Gastroesophageal sphincter (tissue), 4 donors: ENCODE measurements around the gene MAN1C1. TPM values are rescaled to one million over a fixed set of nuclear protein-coding genes. Genes with fewer than 3 reads are reported as not detected.

ENCODE experiments used
- ATAC-seq: fragments of 150-250 bp; one replicate; pipeline ENCODE4 v1.9.1; 2016; ENCODE audit warnings: mild to moderate bottlenecking, moderate library complexity
- H3K27ac ChIP-seq, 4 donors: fragments of 200-600 bp; sonication (generic) in 3 of 4; 1 replicate in 3 of 4; 2 replicates in 1 of 4; pipeline ENCODE4 v1.5.1; 2016 to 2019
- H3K27me3 ChIP-seq: fragments of 200-600 bp; sonication (generic); one replicate; pipeline ENCODE4 v1.5.1; 2019
- H3K36me3 ChIP-seq, 2 donors: fragments of 200-600 bp; sonication (generic); one replicate each; pipeline ENCODE4 v1.5.1; 2019; ENCODE audit warnings: control low read depth in 1 of 2
- H3K4me1 ChIP-seq, 3 donors: fragments of 200-600 bp; sonication (generic); 1 replicate in 2 of 3; 2 replicates in 1 of 3; pipeline ENCODE4 v1.5.1; 2016 to 2019; ENCODE audit warnings: control low read depth in 2 of 3
- H3K4me3 ChIP-seq, 2 donors: fragments of 200-600 bp; sonication (generic); one replicate each; pipeline ENCODE4 v1.5.1; 2019; ENCODE audit warnings: mild to moderate bottlenecking in 1 of 2, moderate library complexity in 1 of 2
- H3K9me3 ChIP-seq, 3 donors: fragments of 200-600 bp; sonication (generic); one replicate each; pipeline ENCODE4 v1.5.1; 2017 to 2019; ENCODE audit warnings: control low read depth in 2 of 3
- CTCF ChIP-seq, 4 experiments: fragments of 200-600 bp in 2 of 4; fragments of 450-650 bp in 2 of 4; sonication (generic) in 1 of 4; IDR thresholded peaks; one replicate each; pipeline ENCODE4 v1.5.1; 2017 to 2019; ENCODE audit warnings: antibody characterized with exemption in 4 of 4, mild to moderate bottlenecking in 2 of 4, moderate library complexity in 2 of 4
- EP300 ChIP-seq: sonication (generic); formaldehyde crosslinking; IDR thresholded peaks from one replicate; pipeline ENCODE4 v1.6.1; 2017; ENCODE audit warnings: antibody characterized with exemption, mild to moderate bottlenecking
- POLR2A ChIP-seq, 2 donors: fragments of 450-650 bp; IDR thresholded peaks; one replicate each; pipeline ENCODE4 v1.6.1; 2017; ENCODE audit warnings: antibody characterized with exemption in 2 of 2, mild to moderate bottlenecking in 2 of 2, moderate library complexity in 1 of 2
- POLR2AphosphoS5 ChIP-seq: sonication (generic); formaldehyde crosslinking; IDR thresholded peaks from one replicate; pipeline ENCODE4 v1.6.1; 2017; ENCODE audit warnings: antibody characterized with exemption
- WGBS, 2 donors: methylation state at CpG; one replicate each; pipeline ENCODE4 v1.1.5; 2018; ENCODE audit warnings: low coverage in 1 of 2; 5-methylcytosine and 5-hydroxymethylcytosine counted together
- total RNA-seq, 4 donors: library from RNA; depleted of rRNA; stranded (reverse); fragments of >200 nt; gene quantifications; one replicate each; pipeline ENCODE4 v1.1.0, GENCODE V29; 2016

MAN1C1 gene
- total RNA-seq, 4 donors from 2014 or later = 20.0 to 38.1 (median 27.8) TPM

- no peak for TF ChIP-seq POLR2A (IDR thresholded peaks at IDR 0.05)
- TF ChIP-seq POLR2AphosphoS5 = peak; percentile 26
- no peak for TF ChIP-seq CTCF (IDR thresholded peaks at IDR 0.05)
- peaks cover 0 to 89% (median 31%) of the 10 kb centered on the region in 3 donors for H3K4me1 ChIP-seq
- ATAC-seq = no peak
These were observed 187.8 kb downstream of the MAN1C1 start for GRCh38 chr1:25804244-25804963.

GRCh38 chr1:25804964-25805862 lies 188.6 kb downstream of the MAN1C1 start:
- Histone ChIP-seq H3K9me3 (no peaks in the 10 kb centered on the region), H3K4me1 (peaks cover 0 to 87% (median 29%) of the 10 kb centered on the region in 3 donors), H3K27me3 (no peaks in the 10 kb centered on the region), H3K27ac (peak overlapping the region in 3 of 4 donors; percentile 46 to 65 (median 65)), H3K36me3 (peaks cover 0 to 53% of the 10 kb centered on the region in 2 donors), H3K4me3 (no peak overlapping the region)
- no peak for ATAC-seq
- no peak for TF ChIP-seq POLR2AphosphoS5
- no peak for TF ChIP-seq CTCF (IDR thresholded peaks at IDR 0.05)
- no peak for TF ChIP-seq EP300
- no peak for TF ChIP-seq POLR2A (IDR thresholded peaks at IDR 0.05)
- WGBS, 2 donors = 50 to 70% methylated on average over 1 to 2 of the region's 15 CpGs

More at GRCh38 chr1:25804244-25804963, 187.8 kb downstream of the MAN1C1 start:
- no peaks in the 10 kb centered on the region for H3K9me3 ChIP-seq
- no peaks in the 10 kb centered on the region for H3K27me3 ChIP-seq
- peaks cover 0 to 44% of the 10 kb centered on the region in 2 donors for H3K36me3 ChIP-seq
- no peak overlapping the region for H3K4me3 ChIP-seq
- peak overlapping the region in 3 of 4 donors; percentile 46 to 65 (median 65) for H3K27ac ChIP-seq
- WGBS, 2 donors = 77% methylated on average over 3 to 7 of the region's 10 CpGs

- peak; percentile 54 for ATAC-seq
- H3K9me3 ChIP-seq = no peaks in the 10 kb centered on the region
- peak; percentile 55 for TF ChIP-seq POLR2AphosphoS5
- no peak for TF ChIP-seq POLR2A (IDR thresholded peaks at IDR 0.05)
- 33 to 36% methylated on average over 1 to 2 of the region's 3 CpGs for WGBS, 2 donors
- H3K27ac ChIP-seq = peak overlapping the region in 3 of 4 donors; percentile 46 to 65 (median 65)
- H3K4me1 ChIP-seq = peaks cover 0 to 89% (median 33%) of the 10 kb centered on the region in 3 donors
- no peak overlapping the region for H3K4me3 ChIP-seq
- peaks cover 0 to 59% of the 10 kb centered on the region in 2 donors for H3K36me3 ChIP-seq
- H3K27me3 ChIP-seq = no peaks in the 10 kb centered on the region
These were observed 189.3 kb downstream of the MAN1C1 start for GRCh38 chr1:25805863-25806225.

GRCh38 chr1:25806418-25806817 lies 189.8 kb downstream of the MAN1C1 start:
- H3K4me3 ChIP-seq = no peak overlapping the region
- peak; percentile 20 for ATAC-seq
- peak overlapping the region in 3 of 4 donors; percentile 46 to 65 (median 65) for H3K27ac ChIP-seq
- TF ChIP-seq POLR2AphosphoS5 (no peak), CTCF (IDR thresholded peaks at IDR 0.05) (no peak), POLR2A (IDR thresholded peaks at IDR 0.05) (no peak), EP300 (no peak)
- H3K27me3 ChIP-seq = no peaks in the 10 kb centered on the region
- 47% methylated on average over 4 of the region's 4 CpGs; no CpG with 5 or more reads in 1 of the 2 donors for WGBS, 2 donors
- peaks cover 0 to 65% of the 10 kb centered on the region in 2 donors for H3K36me3 ChIP-seq
- H3K9me3 ChIP-seq = no peaks in the 10 kb centered on the region
- peaks cover 0 to 88% (median 31%) of the 10 kb centered on the region in 3 donors for H3K4me1 ChIP-seq
